GM19463 (cell line): Measurements from ENCODE around the gene SLC35B1.
"Not testable (repeated sequence)": the region's sequence is repeated elsewhere in the genome, so short reads cannot be mapped to it uniquely, and the experiment has no call there.

Experiments
- ATAC-seq: cut with Tn5 transposase; IDR thresholded peaks from one replicate; pipeline ENCODE4 v1.9.1; 2021; ENCODE audit warnings: mild to moderate bottlenecking, moderate library complexity; ENCODE audit not compliant: unreplicated experiment

SLC35B1 gene

GRCh38 chr17:49734515-49735490, 27.0 kb upstream of the SLC35B1 start:
- no peak for ATAC-seq

- ATAC-seq, result no peak
Observed at GRCh38 chr17:49731435-49731831, 23.7 kb upstream of the SLC35B1 start.

GRCh38 chr17:49730785-49731434, 23.1 kb upstream of the SLC35B1 start:
- ATAC-seq, result no peak

- no peak for ATAC-seq
Observed at GRCh38 chr17:49730078-49730784, 22.5 kb upstream of the SLC35B1 start.

GRCh38 chr17:49729069-49729468, 21.3 kb upstream of the SLC35B1 start:
- ATAC-seq, result no peak

GRCh38 chr17:49728425-49728824, 20.7 kb upstream of the SLC35B1 start:
- ATAC-seq, result no peak

- ATAC-seq, result no peak
Observed at GRCh38 chr17:49727380-49727779, 19.6 kb upstream of the SLC35B1 start.

- no peak for ATAC-seq
Observed at GRCh38 chr17:49725452-49726130, 17.8 kb upstream of the SLC35B1 start.

- ATAC-seq, result not testable (repeated sequence)
Observed at GRCh38 chr17:49724552-49724951, 16.8 kb upstream of the SLC35B1 start.

GRCh38 chr17:49723423-49723822, 15.7 kb upstream of the SLC35B1 start:
- no peak for ATAC-seq

GRCh38 chr17:49722066-49722465, 14.3 kb upstream of the SLC35B1 start:
- no peak for ATAC-seq

GRCh38 chr17:49717371-49717861, 9.7 kb upstream of the SLC35B1 start:
- ATAC-seq, result no peak

- no peak for ATAC-seq
Observed at GRCh38 chr17:49716668-49717364, 9.1 kb upstream of the SLC35B1 start.

GRCh38 chr17:49715717-49716279, 8.0 kb upstream of the SLC35B1 start:
- ATAC-seq, result no peak

- no peak for ATAC-seq
Observed at GRCh38 chr17:49715216-49715615, 7.5 kb upstream of the SLC35B1 start.

- ATAC-seq, result no peak
Observed at GRCh38 chr17:49708515-49709183, 885 bp upstream of the SLC35B1 start.

GRCh38 chr17:49707246-49707607, 537 bp downstream of the SLC35B1 start:
- ATAC-seq, result no peak

- no peak for ATAC-seq
Observed at GRCh38 chr17:49705254-49705653, 2.5 kb downstream of the SLC35B1 start.

GRCh38 chr17:49703557-49704277, 4.0 kb downstream of the SLC35B1 start:
- no peak for ATAC-seq
